ENCODE data around the gene MAP3K6.
"Not testable (repeated sequence)": the region's sequence is repeated elsewhere in the genome, so short reads cannot be mapped to it uniquely, and the experiment has no call there.

MAP3K6 gene

GRCh38 chr1:27395441-27396195 lies 28.9 kb upstream of the MAP3K6 start:
- peak; percentile 57 for DNase-seq (ENCODE audit: low read depth)

DNA sequence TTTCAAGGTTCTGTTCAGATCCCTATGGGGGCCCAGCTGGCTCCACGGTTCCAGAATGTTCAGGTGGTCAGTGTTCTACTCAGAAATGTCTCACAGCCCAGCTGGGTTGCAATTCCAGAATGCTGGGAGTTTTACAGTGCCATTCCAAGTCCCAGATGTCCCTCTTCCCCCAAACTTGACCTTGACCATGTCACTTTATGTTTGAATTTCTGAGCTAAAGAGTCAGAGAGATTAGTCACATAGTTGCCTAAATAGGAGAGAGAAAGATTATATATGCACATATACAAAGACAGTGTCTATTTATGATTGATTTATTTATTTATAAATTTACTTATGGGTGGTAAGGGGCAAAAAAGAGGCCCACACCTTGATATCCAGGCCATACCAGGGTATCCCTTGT lies 28.2 kb upstream of the MAP3K6 start:
- no peak for DNase-seq (ENCODE audit: low read depth)

- DNase-seq (ENCODE audit: low read depth), result no peak
These were observed 27.5 kb upstream of the MAP3K6 start for GRCh38 chr1:27394282-27394658.

DNA sequence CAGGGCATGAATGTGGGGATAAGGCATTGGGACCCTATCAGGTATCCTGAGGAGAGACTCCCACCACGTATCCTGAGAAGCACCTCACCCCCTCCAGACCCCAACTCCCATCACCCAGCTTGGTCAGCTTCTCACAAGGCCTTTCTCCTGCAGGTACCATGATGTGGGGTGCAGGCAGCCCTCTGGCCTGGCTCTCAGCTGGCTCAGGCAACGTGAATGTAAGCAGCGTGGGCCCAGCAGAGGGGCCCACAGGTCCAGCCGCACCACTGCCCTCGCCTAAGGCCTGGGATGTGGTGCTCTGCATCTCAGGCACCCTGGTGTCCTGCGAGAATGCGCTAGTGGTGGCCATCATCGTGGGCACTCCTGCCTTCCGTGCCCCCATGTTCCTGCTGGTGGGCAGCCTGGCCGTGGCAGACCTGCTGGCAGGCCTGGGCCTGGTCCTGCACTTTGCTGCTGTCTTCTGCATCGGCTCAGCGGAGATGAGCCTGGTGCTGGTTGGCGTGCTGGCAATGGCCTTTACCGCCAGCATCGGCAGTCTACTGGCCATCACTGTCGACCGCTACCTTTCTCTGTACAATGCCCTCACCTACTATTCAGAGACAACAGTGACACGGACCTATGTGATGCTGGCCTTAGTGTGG lies 27.0 kb upstream of the MAP3K6 start:
- DNase-seq (ENCODE audit: low read depth), result no peak

DNA sequence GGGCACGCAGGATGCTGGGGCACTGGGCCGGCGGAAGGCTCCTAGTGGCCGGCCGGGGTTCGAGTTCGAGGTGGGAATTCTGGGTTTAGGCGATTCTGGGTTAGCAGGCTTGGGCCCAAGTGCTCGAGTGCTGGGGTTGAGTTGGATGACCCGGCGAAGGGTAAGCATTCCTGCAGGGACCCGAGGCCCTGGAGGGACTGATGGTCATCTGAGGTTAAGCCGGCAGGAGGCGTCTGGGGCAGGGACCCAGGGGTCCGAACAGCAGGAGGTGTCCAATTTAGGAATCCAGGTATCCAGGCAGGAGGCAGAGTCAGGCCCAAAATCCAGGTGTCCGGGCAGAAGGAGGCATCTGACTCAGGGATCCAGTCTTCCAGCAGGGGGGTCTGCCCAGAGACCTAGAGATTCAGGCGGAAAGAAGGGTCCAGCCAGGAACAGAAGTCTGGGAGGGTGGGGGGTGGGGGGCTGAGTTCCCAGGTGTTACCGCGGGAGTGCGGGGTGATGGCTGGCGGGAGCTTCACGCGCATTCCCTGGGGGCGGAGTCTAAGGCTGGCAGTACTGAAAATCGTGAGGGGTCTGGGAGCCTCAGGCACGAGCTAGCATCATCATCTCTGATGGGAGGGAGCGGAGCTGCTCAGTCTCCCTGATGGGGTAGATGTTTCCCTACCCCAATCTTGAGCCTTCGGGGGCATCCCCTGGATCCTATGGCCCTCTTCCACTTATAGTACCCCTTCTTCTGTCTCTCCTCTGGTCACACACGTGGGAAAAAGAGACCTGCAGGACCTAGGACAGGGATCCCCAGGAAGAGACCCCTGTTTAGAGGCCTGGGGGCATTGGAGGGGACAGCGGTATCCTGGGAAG lies 26.2 kb upstream of the MAP3K6 start:
- DNase-seq (ENCODE audit: low read depth), result no peak

DNA sequence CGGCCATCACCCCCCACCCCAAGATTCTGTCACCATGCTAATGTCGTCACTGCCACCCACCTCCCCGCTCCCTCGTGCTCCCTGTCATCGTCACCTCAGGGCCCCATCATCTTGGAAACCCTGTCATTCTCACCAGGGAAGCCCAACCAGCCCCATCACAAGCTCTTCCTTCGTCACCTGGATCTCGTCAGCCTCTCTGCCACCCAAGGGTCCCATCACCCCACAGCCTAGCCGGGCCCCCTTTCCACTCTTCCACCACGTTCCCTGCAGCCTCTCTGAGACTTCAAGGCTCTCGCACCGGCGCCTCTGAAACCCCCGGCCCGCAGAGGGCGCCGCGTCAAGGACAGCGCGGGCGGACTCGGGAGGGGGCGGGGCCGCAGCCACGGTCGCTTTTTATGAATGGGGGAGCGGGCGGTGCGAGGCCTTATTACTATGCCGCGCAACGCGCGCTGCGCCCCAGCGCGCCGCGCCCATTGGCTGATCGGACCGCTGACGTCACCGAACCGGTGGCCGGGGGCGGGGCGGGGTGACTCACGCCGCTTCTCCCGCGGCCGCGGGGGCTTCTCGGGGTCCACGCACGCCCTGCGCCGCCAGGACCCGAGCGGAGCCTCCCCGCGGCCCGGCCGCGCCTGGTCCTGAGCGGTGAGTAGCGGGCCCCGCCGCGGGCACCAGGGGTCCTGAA lies 25.5 kb upstream of the MAP3K6 start, which contains the start of gene GPR3:
Gene GPR3 (plus strand): TSS at position 527 of the 682 bp plus-strand sequence. CDS start 1,177 bp downstream, outside the sequence.
- peak; percentile 88 for DNase-seq (ENCODE audit: low read depth)

GRCh38 chr1:27391511-27392095 lies 24.8 kb upstream of the MAP3K6 start:
- DNase-seq (ENCODE audit: low read depth), result no peak

DNA sequence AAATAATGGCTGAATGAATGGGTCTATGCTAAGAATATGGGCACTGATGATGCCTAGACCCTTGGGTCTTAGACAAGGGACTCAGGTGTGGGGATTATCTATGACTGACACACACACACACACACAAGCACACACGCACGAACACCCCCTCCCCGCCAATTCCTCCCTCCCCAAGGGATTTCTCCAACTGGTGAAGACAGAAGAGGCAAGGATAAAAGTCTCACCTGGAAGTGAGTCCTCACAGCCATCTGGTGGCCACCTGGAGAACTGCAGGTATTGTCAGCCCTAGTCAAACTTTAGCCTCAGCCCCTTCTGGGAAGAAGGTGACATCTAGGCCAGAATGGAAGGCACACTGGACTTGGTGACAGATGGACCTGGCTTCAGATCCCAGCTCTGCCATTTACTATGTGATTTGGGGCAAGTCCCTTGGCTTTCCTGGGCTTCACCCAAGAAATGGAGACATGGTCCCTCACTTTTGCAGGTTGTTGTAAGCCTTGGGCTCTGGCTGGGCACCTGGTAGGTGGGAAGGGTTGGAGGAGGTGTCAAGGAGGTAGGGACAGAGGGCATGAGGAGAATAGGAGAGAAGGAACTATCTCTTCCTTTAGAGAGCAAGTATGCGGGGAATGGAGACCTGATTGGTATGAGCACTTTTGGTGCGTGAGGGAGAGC lies 21.7 kb upstream of the MAP3K6 start:
- DNase-seq (ENCODE audit: low read depth), result peak; percentile 46

DNA sequence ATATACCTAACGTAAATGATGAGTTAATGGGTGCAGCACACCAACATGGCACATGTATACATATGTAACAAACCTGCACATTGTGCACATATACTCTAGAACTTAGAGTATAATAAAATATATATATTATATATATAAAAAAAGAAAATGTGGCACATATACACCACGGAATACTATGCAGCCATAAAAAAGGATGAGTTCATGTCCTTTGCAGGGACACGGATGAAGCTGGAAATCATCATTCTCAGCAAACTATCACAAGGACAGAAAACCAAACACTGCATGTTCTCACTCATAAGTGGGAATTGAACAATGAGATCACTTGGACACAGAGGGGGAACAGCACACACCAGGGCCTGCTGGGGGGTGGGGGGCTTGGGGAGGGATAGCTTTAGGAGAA lies 18.0 kb upstream of the MAP3K6 start:
- not testable (repeated sequence) for DNase-seq (ENCODE audit: low read depth)

GRCh38 chr1:27383661-27384060 lies 16.9 kb upstream of the MAP3K6 start:
- no peak for DNase-seq (ENCODE audit: low read depth)

DNA sequence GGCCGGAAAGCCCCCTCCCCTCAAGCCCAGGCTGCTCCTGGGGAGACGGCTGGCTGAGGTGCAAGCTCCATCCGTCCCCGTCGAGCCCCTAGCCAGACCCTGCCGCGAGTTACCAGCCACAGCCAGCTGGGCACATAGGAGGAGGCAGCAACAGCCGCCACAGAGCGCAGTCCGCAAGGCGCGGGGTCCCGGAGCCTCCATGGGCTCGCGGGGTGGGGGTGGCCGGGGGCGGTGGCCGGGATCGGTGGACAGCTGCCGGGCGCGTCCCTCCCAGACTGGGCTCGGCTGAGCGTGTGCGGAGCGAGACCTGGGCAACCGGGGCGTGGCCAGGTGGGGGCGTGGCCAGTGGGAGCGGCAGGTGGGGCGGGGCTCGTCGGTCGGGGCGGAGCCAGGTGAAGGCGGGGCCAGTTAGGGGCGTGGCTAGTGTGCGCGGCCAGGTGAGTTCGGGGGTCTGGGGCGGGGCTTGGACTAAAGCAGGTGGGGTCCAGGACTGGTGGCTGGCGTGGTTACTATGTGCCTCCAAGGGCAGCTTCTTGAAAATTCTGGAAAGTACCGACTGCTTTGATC lies 16.4 kb upstream of the MAP3K6 start, which contains the start of gene CD164L2:
Gene CD164L2 (minus strand): TSS at position 295 of the 567 bp plus-strand sequence. CDS start 94 bp downstream, at position 201.
- no peak for DNase-seq (ENCODE audit: low read depth)

- no peak for DNase-seq (ENCODE audit: low read depth)
These were observed 15.4 kb upstream of the MAP3K6 start for GRCh38 chr1:27381969-27382762.

DNA sequence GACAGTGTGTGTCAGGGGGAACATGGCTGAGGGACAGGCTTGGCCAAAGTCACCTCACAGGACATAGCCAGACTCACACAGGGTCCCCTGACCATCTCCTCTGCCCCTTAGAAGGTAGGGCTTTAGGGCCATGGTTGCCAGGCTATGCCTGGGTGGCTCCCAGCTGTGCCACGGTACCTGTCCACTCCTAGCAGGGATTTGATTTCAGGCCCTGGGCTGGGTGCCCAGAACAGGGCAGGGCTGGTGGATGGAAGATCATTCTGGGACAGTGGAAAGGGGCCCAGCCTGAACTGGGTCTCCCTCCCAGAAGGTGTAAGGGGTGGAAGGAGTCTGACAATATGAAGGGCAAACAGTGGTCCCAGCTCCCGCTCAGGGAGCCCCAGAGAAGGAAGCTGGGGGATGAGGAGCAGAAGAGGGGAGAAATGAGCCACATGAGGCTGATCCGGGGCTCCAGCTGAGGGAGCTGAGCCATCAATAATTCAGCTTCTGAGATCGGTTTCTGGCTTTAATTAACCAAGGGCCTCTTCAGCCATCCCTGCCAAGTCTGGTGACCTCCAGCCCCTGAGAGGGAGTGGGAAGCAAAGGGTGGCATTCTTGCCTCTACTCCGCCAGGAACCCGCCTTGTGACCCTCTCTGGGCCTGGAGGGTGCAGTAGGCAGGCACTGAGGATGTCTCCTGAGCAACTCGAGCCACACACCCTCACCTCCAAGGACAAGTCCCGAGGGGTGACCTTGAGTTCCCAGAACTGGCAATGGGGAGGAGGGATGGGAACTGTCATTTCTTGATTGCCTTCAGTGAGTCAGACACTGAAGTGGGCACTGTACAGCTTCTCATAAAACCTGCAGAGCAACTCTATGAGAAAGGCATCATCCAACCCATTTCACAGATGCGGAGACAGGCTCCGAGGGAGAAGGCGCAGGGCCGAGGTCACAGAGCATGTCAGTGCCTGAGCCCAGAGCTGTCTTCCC lies 14.3 kb upstream of the MAP3K6 start:
- no peak for DNase-seq (ENCODE audit: low read depth)

- no peak for DNase-seq (ENCODE audit: low read depth)
These were observed 13.5 kb upstream of the MAP3K6 start for GRCh38 chr1:27380224-27380623.

- DNase-seq (ENCODE audit: low read depth), result no peak
These were observed 12.9 kb upstream of the MAP3K6 start for GRCh38 chr1:27379564-27380122.

DNA sequence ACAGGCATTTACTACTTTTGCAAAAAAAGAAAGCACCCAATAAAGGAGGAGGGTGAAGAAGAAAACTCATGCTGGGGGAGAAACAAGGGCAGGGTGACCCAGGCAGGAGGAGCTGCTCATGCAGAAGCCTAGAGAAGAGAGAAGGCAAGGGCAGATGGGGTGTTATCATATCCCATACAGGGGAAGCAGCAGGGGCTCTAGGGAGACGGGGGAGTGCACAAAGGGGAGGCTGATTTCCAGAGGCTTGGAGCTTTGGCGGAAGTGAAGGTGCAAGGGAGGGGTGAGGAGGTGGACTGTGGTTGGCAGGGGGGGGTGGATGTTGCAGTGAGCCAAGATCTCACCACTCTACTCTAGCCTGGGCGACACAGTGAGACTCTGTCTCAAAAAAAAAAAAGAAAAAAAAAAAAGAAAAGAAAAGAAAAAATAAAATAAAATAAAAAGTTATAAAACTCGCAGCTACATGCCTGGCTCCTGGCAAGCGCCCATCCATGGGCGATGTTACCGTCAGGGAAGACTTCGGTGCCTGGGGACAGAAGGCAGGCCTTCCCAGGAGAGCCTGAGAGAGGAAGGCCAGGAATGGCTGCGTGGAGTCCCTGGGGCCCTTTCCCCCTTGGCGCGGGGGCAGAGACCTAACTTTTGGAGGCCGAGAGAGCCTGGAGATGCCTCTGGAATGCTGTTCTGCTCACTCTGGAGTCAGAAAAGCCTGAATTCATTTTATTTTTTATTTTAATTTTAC lies 11.2 kb upstream of the MAP3K6 start:
- no peak for DNase-seq (ENCODE audit: low read depth)

DNA sequence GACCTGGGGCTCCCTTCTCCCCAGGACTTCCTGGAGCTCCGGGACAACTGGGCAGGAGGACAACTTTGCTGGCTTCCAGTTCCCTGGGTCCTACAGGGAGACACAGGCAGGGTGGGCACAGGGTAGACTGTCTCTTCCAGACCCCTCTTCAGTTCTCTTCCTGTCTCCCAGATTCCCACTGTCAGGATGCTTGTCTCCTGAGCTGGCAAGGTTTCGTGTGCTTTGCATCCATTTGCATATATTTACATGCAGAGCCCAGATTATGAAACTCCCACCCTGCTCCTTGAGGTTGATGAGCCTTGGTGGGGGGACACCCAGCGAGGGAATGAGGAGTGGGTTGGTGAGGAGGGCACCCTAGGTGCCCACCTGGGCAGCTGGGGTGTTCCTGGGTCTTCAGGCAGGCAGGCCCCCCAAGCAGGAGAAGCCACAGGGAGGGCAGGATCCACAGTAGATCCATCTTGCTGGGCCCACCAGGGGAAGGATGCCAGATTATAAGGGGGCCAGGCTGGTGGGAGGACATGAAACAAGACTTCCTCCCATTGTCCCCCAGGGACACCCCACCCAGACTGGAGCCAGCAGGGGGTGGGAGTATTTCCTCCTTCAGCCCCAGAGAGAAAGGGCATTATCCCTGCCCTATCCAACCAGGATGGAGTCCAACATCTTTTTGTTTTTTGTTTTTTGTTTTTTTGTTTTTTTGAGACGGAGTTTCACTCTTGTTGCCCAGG lies 7.8 kb upstream of the MAP3K6 start, which contains the start of gene FCN3:
Gene FCN3 (minus strand): TSS at position 463 of the 725 bp plus-strand sequence. CDS start 6 bp downstream, at position 457.
- DNase-seq (ENCODE audit: low read depth), result no peak

Data from stimulated activated CD8-positive, alpha-beta memory T cell treated with anti-CD3 and anti-CD28 coated beads, Interleukin-12 subunit alpha, Interleukin-12 subunit beta, amount 100 ng/mL, for 4 hours (primary cell).